H1 (cell line): ENCODE results near the gene ASB7. TPM values are rescaled to one million over a fixed set of nuclear protein-coding genes. Genes with fewer than 3 reads are reported as not detected.

Experiments used
- ASH2L ChIP-seq: fragments of 200-600, 300-600 bp; sonication (generic); IDR thresholded peaks from one replicate; pipeline ENCODE4 v1.7.1; 2017; ENCODE audit warnings: low read length
- CHD7 ChIP-seq: fragments of 300-600 bp; sonication (generic); IDR thresholded peaks from 2 replicates; pipeline ENCODE4 v1.7.1; 2012; ENCODE audit warnings: low read length, moderate library complexity, mild to moderate bottlenecking, inconsistent platforms; ENCODE audit not compliant: insufficient replicate concordance
- CREB1 ChIP-seq: IDR thresholded peaks from 2 replicates; pipeline ENCODE4 v1.6.1; 2012; ENCODE audit warnings: inconsistent platforms
- KDM4A ChIP-seq: IDR thresholded peaks from one replicate; pipeline ENCODE4 v1.7.1; 2012; ENCODE audit warnings: low read depth, mild to moderate bottlenecking, moderate library complexity, low read length, inconsistent platforms; ENCODE audit not compliant: severe bottlenecking
- NRF1 ChIP-seq: IDR thresholded peaks from 2 replicates; pipeline ENCODE4 v1.6.1; 2011; ENCODE audit warnings: mild to moderate bottlenecking, low read depth, low read length, improper control_type of control experiment
- POLR2A ChIP-seq, 2 experiments: IDR thresholded peaks; 1 replicate in 1 of 2; 2 replicates in 1 of 2; pipeline ENCODE4 v1.6.1; 2011; ENCODE audit warnings: low read depth in 2 of 2, low read length in 2 of 2, mild to moderate bottlenecking in 2 of 2; ENCODE audit errors: control extremely low read depth in 1 of 2
- SIN3A ChIP-seq, 2 experiments: IDR thresholded peaks in 1 of 2; conservative IDR thresholded peaks in 1 of 2; 2 replicates each; pipeline ENCODE4 v1.6.1; 2011 to 2012; ENCODE audit warnings: low read length in 2 of 2, improper control_type of control experiment in 1 of 2, low read depth in 1 of 2, mild to moderate bottlenecking in 1 of 2
- SP1 ChIP-seq: IDR thresholded peaks from 2 replicates; pipeline ENCODE4 v1.6.1; 2011; ENCODE audit warnings: low read depth, low read length
- SP4 ChIP-seq: IDR thresholded peaks from 2 replicates; pipeline ENCODE4 v1.6.1; 2012; ENCODE audit warnings: low read length, inconsistent platforms
- TBP ChIP-seq: IDR thresholded peaks from 2 replicates; pipeline ENCODE4 v1.6.1; 2011; ENCODE audit warnings: low read depth, low read length, improper control_type of control experiment
- polyA plus RNA-seq, 7 experiments: library from polyadenylated mRNA; depleted of rRNA in 3 of 7; stranded (reverse) in 5 of 7; unstranded in 2 of 7; fragments of >200 nt in 5 of 7; fragments of 200-250 nt in 2 of 7; gene quantifications; 1 replicate in 5 of 7; 2 replicates in 1 of 7; 4 replicates in 1 of 7; pipeline versions ENCODE4 v1.2.1 to v1.2.3, GENCODE V29; 2011 to 2013; ENCODE audit warnings: missing spikeins in 2 of 7, mixed read lengths in 2 of 7
- total RNA-seq: library from RNA; stranded (reverse); fragmentation: NEBNext Ultra II Directional; extraction: Animal tissue kit (Norgen Biotek cat#: 25700); gene quantifications from 2 replicates; pipeline ENCODE4 v1.2.1, GENCODE V29; 2021
- TF ChIP-seq, protein P1 (sequence below): IDR thresholded peaks from 2 replicates; pipeline ENCODE4 v1.6.1; 2012; ENCODE audit warnings: inconsistent platforms

ASB7 gene
- total and polyA plus RNA-seq, 2 of the 8 experiments (the other 6 are each of a cell fraction or from before 2014, with no cell fraction given) = 5.2 to 12.8 TPM

DNA sequence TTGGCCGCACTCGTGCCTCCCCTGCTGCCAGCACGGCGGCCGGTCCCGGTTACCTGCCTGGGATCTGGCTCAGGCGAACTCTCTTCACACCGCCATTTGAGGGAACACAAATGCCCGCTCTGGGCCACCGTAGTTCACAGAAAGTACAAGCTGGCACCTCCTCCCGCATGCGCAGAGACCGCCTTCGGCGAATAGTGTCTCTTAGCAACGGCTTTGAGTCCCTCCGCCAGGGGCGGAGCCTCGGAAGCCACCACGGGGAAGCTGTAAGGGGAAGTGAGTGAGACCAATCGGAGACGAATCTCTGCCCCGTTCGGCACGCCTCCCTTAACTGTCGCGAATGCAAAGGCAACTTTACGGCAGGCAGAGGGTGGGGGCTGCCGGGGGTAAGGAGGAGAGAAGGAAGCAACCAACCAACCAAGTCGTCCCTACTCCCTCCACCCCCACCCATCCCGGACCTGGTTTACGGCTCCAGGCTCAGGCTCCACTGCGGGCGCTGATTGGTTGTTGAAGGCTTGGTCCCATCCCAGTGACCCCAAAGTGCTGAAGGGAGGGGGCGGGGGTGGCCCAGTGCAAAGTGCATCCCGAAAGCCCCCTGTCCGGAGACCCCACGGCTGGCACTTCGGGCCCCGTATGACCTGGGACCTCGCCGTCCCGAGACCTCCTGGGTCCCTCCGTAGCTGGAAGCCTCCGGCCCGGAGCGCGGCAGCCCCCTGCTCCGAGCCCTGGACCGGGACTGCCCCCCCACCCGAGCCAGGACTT, at the start of gene ASB7, which contains the start of gene LINS1 (continued):
- TF ChIP-seq CHD7 = no peak
- 0 out of 2 replicates have a peak, but pooled peaks have one; percentile 43 for TF ChIP-seq SP1
- peak; percentile 97 for TF ChIP-seq NRF1
- peak; percentile 96 for TF ChIP-seq ASH2L
- peak; percentile 56; the same call in 1 of the 2 replicates for TF ChIP-seq TBP
- TF ChIP-seq, protein P1, sequence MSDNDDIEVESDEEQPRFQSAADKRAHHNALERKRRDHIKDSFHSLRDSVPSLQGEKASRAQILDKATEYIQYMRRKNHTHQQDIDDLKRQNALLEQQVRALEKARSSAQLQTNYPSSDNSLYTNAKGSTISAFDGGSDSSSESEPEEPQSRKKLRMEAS = 0 out of 2 replicates have a peak, but pooled peaks have one; percentile 11
- TF ChIP-seq CREB1 = peak; percentile 68
- peak; percentile 60; the same call in 1 of the 2 replicates for TF ChIP-seq SP4
- peak; percentile 79 for TF ChIP-seq KDM4A
- TF ChIP-seq POLR2A (IDR thresholded peaks at IDR 0.05; ENCODE audit: control extremely low read depth in 1 of 2, low read depth in 2 of 2, low read length in 2 of 2) = no peak; a peak in 1 of 3 replicates
- TF ChIP-seq SIN3A (conservative IDR thresholded peaks at IDR 0.05 in 1 of 2, IDR thresholded peaks at IDR 0.05 in 1 of 2; ENCODE audit: low read depth in 1 of 2, low read length in 2 of 2) = peak in 1 of 2 experiments; percentile 81; a peak in 1 of 4 replicates
